Peyer's patch (tissue), 4 donors: Measurements from ENCODE around the gene TFAM.

Experiments used
- CTCF ChIP-seq, 6 experiments: fragments of 450-650 bp in 4 of 6; fragments of 200-600 bp in 2 of 6; sonication (generic) in 1 of 6; IDR thresholded peaks; one replicate each; pipeline ENCODE4 v1.5.1; 2017 to 2019; ENCODE audit warnings: antibody characterized with exemption in 6 of 6, mild to moderate bottlenecking in 3 of 6, moderate library complexity in 1 of 6
- POLR2A ChIP-seq, 2 donors: fragments of 450-650 bp; IDR thresholded peaks; one replicate each; pipeline ENCODE4 v1.5.1; 2017; ENCODE audit warnings: antibody characterized with exemption in 2 of 2, mild to moderate bottlenecking in 2 of 2, moderate library complexity in 2 of 2

DNA sequence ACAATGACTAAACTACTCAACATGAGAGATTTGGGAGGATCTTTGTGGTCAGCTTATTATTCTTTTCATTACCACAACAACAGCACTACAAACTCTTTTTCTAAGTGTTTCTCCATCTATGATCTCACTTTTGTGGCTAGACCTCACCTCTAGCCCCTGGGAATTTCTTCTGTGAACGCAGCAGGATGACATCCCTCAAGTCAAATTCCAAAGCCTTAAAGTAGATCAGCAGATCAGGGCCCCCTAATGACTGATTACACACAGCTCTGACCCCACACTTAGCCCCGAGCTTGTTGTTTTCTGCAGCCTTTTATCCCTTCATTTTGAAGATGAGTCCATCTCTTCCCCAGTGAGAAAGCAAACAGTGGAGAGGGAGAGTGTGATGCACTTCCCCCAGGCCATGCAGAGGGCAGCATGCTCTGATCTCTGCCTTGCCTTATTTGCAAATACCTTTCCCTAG, 27.3 kb downstream of the TFAM start:
- TF ChIP-seq CTCF (IDR thresholded peaks at IDR 0.05) (no peak), POLR2A (IDR thresholded peaks at IDR 0.05) (no peak)
